Coronary artery (tissue), 2 donors: ENCODE measurements around the gene REP15.

Experiments used
- DNase-seq: peaks from one replicate; pipeline ENCODE4 v3.0.0-alpha.2; 2017; ENCODE audit warnings: low spot score
- H3K27ac ChIP-seq, 2 donors: fragments of 200-600 bp; sonication (generic); one replicate each; pipeline ENCODE4 v1.5.1; 2016 to 2019
- H3K4me3 ChIP-seq: fragments of 200-600 bp; sonication (generic); 2 replicates; pipeline ENCODE4 v1.5.1; 2016; ENCODE audit warnings: mild to moderate bottlenecking, moderate library complexity
- CTCF ChIP-seq: fragments of 200-600 bp; sonication (generic); IDR thresholded peaks from one replicate; pipeline ENCODE4 v1.5.1; 2019; ENCODE audit warnings: antibody characterized with exemption

Gene REP15

GRCh38 chr12:27695556-27696292, 523 bp upstream of the REP15 start:
- H3K4me3 ChIP-seq: no peak overlapping the region
- no peak for TF ChIP-seq CTCF
- H3K27ac ChIP-seq: no peak overlapping the region
- no peak for DNase-seq

GRCh38 chr12:27696864-27697564, 767 bp downstream of the REP15 start:
- TF ChIP-seq CTCF: no peak
- Histone ChIP-seq H3K4me3 (no peak overlapping the region), H3K27ac (no peak overlapping the region)
- no peak for DNase-seq

DNA sequence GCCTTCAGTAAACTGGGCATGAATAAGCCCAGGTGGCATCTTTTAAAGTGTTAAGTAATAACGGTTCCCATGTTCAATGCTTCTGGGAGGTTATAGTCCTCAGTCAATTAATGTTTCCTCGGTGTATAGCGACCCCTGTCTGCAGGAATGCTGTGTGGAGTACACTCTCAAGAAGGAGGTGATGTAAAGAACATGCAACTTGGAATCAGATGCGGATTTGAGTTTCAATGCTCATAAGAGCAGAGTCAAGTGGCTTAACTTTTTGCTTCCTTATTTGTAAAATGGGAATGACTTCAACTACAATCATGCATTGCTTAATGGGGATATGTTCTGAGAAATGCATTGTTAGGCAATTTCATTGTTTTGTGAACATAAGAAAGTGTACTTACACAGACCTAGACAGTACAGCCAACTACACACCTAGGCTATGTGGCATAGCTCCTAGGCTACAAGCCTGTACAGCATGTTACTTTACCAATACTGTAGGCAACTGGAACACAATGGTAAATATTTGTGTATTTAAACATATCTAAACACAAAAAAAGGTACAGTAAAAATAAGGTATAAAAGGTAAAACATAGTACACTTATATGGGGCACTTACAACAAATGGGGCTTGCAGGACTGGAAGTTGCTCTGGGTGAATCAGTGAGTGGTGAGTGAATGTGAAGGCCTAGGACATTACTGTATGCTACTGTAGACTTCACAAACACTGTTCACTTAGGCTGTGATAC, 7.6 kb downstream of the REP15 start:
- no peak for DNase-seq

GRCh38 chr12:27705263-27705662, 9.0 kb downstream of the REP15 start:
- DNase-seq: no peak
- no peak for TF ChIP-seq CTCF
- H3K4me3 ChIP-seq: no peak overlapping the region
- no peak overlapping the region for H3K27ac ChIP-seq

More for the DNA sequence above, 7.6 kb downstream of the REP15 start:
- Histone ChIP-seq H3K4me3 (no peak overlapping the region), H3K27ac (no peak overlapping the region)
- TF ChIP-seq CTCF: peak; percentile 53

GRCh38 chr12:27707216-27707615, 11.0 kb downstream of the REP15 start:
- no peak for TF ChIP-seq CTCF
- Histone ChIP-seq H3K27ac (no peak overlapping the region), H3K4me3 (no peak overlapping the region)
- no peak for DNase-seq

GRCh38 chr12:27709212-27709931, 13.1 kb downstream of the REP15 start:
- no peak for DNase-seq
- H3K27ac ChIP-seq: no peak overlapping the region
- TF ChIP-seq CTCF: no peak
- peak overlapping the region; percentile 92 for H3K4me3 ChIP-seq
